ENCODE data around the gene TOB2.

TOB2 gene

GRCh38 chr22:41395531-41396240, 50.9 kb downstream of the TOB2 start:
- no peak for TF ChIP-seq POLR2AphosphoS5 (IDR thresholded peaks at IDR 0.05; ENCODE audit: low read depth, low read length)
- TF ChIP-seq POLR2A (IDR thresholded peaks at IDR 0.05; ENCODE audit: low read depth, low read length): no peak
- TF ChIP-seq TAF1 (IDR thresholded peaks at IDR 0.05; ENCODE audit: borderline replicate concordance, low read depth, low read length): no peak
- FAIRE-seq (no peak), DNase-seq (ENCODE audit: insufficient read length) (no peak)

- FAIRE-seq (no peak), DNase-seq (ENCODE audit: insufficient read length) (no peak)
- no peak for TF ChIP-seq POLR2A (IDR thresholded peaks at IDR 0.05; ENCODE audit: low read depth, low read length)
- TF ChIP-seq TAF1 (IDR thresholded peaks at IDR 0.05; ENCODE audit: borderline replicate concordance, low read depth, low read length): no peak
- no peak for TF ChIP-seq POLR2AphosphoS5 (IDR thresholded peaks at IDR 0.05; ENCODE audit: low read depth, low read length)
Measured at GRCh38 chr22:41394012-41394356, 52.6 kb downstream of the TOB2 start.

- DNase-seq (ENCODE audit: insufficient read length) (no peak), FAIRE-seq (no peak)
- TF ChIP-seq TAF1 (IDR thresholded peaks at IDR 0.05; ENCODE audit: borderline replicate concordance, low read depth, low read length) (no peak), POLR2A (IDR thresholded peaks at IDR 0.05; ENCODE audit: low read depth, low read length) (no peak), POLR2AphosphoS5 (IDR thresholded peaks at IDR 0.05; ENCODE audit: low read depth, low read length) (no peak)
Measured at GRCh38 chr22:41387341-41387740, 59.3 kb downstream of the TOB2 start.

GRCh38 chr22:41384128-41384527, 62.5 kb downstream of the TOB2 start:
- no peak for TF ChIP-seq POLR2A (IDR thresholded peaks at IDR 0.05; ENCODE audit: low read depth, low read length)
- TF ChIP-seq TAF1 (IDR thresholded peaks at IDR 0.05; ENCODE audit: borderline replicate concordance, low read depth, low read length): no peak
- TF ChIP-seq POLR2AphosphoS5 (IDR thresholded peaks at IDR 0.05; ENCODE audit: low read depth, low read length): no peak
- FAIRE-seq (no peak), DNase-seq (ENCODE audit: insufficient read length) (no peak)
